GM12878 (cell line): Measurements from ENCODE around the gene SOX12. TPM values are rescaled to one million over a fixed set of nuclear protein-coding genes. Genes with fewer than 3 reads are reported as not detected.

Experiments
- CHD1 ChIP-seq: IDR thresholded peaks from 2 replicates; pipeline ENCODE4 v1.6.1; 2012; ENCODE audit warnings: low read depth, low read length, improper control_type of control experiment
- HDGF ChIP-seq: fragments of 450-650 bp; IDR thresholded peaks from 2 replicates; pipeline ENCODE4 v1.6.1; 2016; ENCODE audit warnings: antibody characterized with exemption
- IKZF1 ChIP-seq: fragments of 450-650 bp; conservative IDR thresholded peaks from 2 replicates; pipeline ENCODE4 v1.6.1; 2017; ENCODE audit warnings: antibody characterized with exemption, mild to moderate bottlenecking
- NBN ChIP-seq: fragments of 450-650 bp; IDR thresholded peaks from 2 replicates; pipeline ENCODE4 v1.6.1; 2016
- PAX8 ChIP-seq: fragments of 450-650 bp; IDR thresholded peaks from 2 replicates; pipeline ENCODE4 v1.6.1; 2017; ENCODE audit warnings: mild to moderate bottlenecking, moderate library complexity
- TAF1 ChIP-seq: IDR thresholded peaks from 2 replicates; pipeline ENCODE4 v1.6.1; 2011; ENCODE audit warnings: mild to moderate bottlenecking, low read depth, low read length, borderline replicate concordance
- TCF12 ChIP-seq: IDR thresholded peaks from 2 replicates; pipeline ENCODE4 v1.6.1; 2011; ENCODE audit warnings: low read depth, mild to moderate bottlenecking, low read length
- TCF7 ChIP-seq: IDR thresholded peaks from 2 replicates; pipeline ENCODE4 v1.6.1; 2014; ENCODE audit warnings: antibody characterized with exemption, borderline replicate concordance
- ZBED1 ChIP-seq: IDR thresholded peaks from 2 replicates; pipeline ENCODE4 v1.6.1; 2016; ENCODE audit warnings: borderline replicate concordance
- ZBTB33 ChIP-seq: fragments of 450-650 bp; IDR thresholded peaks from 2 replicates; pipeline ENCODE4 v1.6.1; 2017; ENCODE audit warnings: mild to moderate bottlenecking
- ZSCAN29 ChIP-seq: fragments of 450-650 bp; IDR thresholded peaks from 2 replicates; pipeline ENCODE4 v1.6.1; 2017; ENCODE audit warnings: mild to moderate bottlenecking, moderate library complexity
- ZZZ3 ChIP-seq: IDR thresholded peaks from 2 replicates; pipeline ENCODE4 v1.6.1; 2011; ENCODE audit warnings: low read depth; ENCODE audit not compliant: control insufficient read depth, insufficient read length
- polyA plus RNA-seq, 11 experiments: library from polyadenylated mRNA; depleted of rRNA in 4 of 11; unstranded in 6 of 11; stranded (reverse) in 5 of 11; fragments of >200 nt; fragmentation: Nextera tagmentation in 4 of 11; fragmentation: Illumina TruSeq in 1 of 11; extraction: Ambion mirVana in 4 of 11; extraction: Trizol in 1 of 11; gene quantifications; 1 replicate in 1 of 11; 2 replicates in 10 of 11; pipeline versions ENCODE4 v1.2.1 to v1.2.3, GENCODE V29; 2011 to 2016; ENCODE audit warnings: inconsistent platforms in 2 of 11, missing spikeins in 2 of 11, low read depth in 1 of 11
- total RNA-seq, 4 experiments: library from RNA; depleted of rRNA in 3 of 4; stranded (reverse); fragments of >200 nt in 3 of 4; fragmentation: Illumina TruSeq in 1 of 4; extraction: Trizol in 1 of 4; gene quantifications; 2 replicates each; pipeline versions ENCODE4 v1.2.1 to v1.2.3, GENCODE V29; 2013 to 2021
- TF ChIP-seq, protein P1 (sequence below): fragments of 450-650 bp; formaldehyde crosslinking; IDR thresholded peaks from 2 replicates; pipeline ENCODE4 v1.5.0; 2022; ENCODE audit warnings: mild to moderate bottlenecking, missing genetic modification characterization
- TF ChIP-seq, protein P2 (sequence below): fragments of 450-650 bp; IDR thresholded peaks from 2 replicates; pipeline ENCODE4 v1.6.1; 2017; ENCODE audit warnings: mild to moderate bottlenecking, low read depth, inconsistent platforms; ENCODE audit not compliant: poor library complexity, severe bottlenecking
- TF ChIP-seq, protein P3 (sequence below): fragments of 450-650 bp; IDR thresholded peaks from 2 replicates; pipeline ENCODE4 v1.6.1; 2017; ENCODE audit warnings: borderline replicate concordance
- TF ChIP-seq, protein P4 (sequence below): IDR thresholded peaks from 2 replicates; pipeline ENCODE4 v1.6.1; 2012; ENCODE audit warnings: mild to moderate bottlenecking, low read depth, low read length

Gene SOX12
- total and polyA plus RNA-seq, 10 of the 15 experiments (the other 5 are each of a cell fraction or from before 2014, with no cell fraction given): 0.50 to 17.9 (median 1.4) TPM

GRCh38 chr20:354298-354977 lies 29.1 kb downstream of the SOX12 start (continued):
- TF ChIP-seq ZBTB33: no peak
- no peak for TF ChIP-seq HDGF
- TF ChIP-seq CHD1: no peak
- no peak for TF ChIP-seq TCF12
- no peak for TF ChIP-seq TCF7
- TF ChIP-seq, protein P1, sequence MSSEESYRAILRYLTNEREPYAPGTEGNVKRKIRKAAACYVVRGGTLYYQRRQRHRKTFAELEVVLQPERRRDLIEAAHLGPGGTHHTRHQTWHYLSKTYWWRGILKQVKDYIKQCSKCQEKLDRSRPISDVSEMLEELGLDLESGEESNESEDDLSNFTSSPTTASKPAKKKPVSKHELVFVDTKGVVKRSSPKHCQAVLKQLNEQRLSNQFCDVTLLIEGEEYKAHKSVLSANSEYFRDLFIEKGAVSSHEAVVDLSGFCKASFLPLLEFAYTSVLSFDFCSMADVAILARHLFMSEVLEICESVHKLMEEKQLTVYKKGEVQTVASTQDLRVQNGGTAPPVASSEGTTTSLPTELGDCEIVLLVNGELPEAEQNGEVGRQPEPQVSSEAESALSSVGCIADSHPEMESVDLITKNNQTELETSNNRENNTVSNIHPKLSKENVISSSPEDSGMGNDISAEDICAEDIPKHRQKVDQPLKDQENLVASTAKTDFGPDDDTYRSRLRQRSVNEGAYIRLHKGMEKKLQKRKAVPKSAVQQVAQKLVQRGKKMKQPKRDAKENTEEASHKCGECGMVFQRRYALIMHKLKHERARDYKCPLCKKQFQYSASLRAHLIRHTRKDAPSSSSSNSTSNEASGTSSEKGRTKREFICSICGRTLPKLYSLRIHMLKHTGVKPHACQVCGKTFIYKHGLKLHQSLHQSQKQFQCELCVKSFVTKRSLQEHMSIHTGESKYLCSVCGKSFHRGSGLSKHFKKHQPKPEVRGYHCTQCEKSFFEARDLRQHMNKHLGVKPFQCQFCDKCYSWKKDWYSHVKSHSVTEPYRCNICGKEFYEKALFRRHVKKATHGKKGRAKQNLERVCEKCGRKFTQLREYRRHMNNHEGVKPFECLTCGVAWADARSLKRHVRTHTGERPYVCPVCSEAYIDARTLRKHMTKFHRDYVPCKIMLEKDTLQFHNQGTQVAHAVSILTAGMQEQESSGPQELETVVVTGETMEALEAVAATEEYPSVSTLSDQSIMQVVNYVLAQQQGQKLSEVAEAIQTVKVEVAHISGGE (CRISPR knock-in tag): no peak
- TF ChIP-seq NBN: 0 out of 2 replicates have a peak, but pooled peaks have one; percentile 19
- TF ChIP-seq ZSCAN29: no peak
- TF ChIP-seq TAF1: no peak
- TF ChIP-seq, protein P2, sequence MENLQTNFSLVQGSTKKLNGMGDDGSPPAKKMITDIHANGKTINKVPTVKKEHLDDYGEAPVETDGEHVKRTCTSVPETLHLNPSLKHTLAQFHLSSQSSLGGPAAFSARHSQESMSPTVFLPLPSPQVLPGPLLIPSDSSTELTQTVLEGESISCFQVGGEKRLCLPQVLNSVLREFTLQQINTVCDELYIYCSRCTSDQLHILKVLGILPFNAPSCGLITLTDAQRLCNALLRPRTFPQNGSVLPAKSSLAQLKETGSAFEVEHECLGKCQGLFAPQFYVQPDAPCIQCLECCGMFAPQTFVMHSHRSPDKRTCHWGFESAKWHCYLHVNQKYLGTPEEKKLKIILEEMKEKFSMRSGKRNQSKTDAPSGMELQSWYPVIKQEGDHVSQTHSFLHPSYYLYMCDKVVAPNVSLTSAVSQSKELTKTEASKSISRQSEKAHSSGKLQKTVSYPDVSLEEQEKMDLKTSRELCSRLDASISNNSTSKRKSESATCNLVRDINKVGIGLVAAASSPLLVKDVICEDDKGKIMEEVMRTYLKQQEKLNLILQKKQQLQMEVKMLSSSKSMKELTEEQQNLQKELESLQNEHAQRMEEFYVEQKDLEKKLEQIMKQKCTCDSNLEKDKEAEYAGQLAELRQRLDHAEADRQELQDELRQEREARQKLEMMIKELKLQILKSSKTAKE: no peak
- no peak for TF ChIP-seq PAX8
- no peak for TF ChIP-seq ZZZ3
- TF ChIP-seq, protein P3, sequence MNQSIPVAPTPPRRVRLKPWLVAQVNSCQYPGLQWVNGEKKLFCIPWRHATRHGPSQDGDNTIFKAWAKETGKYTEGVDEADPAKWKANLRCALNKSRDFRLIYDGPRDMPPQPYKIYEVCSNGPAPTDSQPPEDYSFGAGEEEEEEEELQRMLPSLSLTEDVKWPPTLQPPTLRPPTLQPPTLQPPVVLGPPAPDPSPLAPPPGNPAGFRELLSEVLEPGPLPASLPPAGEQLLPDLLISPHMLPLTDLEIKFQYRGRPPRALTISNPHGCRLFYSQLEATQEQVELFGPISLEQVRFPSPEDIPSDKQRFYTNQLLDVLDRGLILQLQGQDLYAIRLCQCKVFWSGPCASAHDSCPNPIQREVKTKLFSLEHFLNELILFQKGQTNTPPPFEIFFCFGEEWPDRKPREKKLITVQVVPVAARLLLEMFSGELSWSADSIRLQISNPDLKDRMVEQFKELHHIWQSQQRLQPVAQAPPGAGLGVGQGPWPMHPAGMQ: no peak
- TF ChIP-seq ZBED1: no peak
- TF ChIP-seq, protein P4, sequence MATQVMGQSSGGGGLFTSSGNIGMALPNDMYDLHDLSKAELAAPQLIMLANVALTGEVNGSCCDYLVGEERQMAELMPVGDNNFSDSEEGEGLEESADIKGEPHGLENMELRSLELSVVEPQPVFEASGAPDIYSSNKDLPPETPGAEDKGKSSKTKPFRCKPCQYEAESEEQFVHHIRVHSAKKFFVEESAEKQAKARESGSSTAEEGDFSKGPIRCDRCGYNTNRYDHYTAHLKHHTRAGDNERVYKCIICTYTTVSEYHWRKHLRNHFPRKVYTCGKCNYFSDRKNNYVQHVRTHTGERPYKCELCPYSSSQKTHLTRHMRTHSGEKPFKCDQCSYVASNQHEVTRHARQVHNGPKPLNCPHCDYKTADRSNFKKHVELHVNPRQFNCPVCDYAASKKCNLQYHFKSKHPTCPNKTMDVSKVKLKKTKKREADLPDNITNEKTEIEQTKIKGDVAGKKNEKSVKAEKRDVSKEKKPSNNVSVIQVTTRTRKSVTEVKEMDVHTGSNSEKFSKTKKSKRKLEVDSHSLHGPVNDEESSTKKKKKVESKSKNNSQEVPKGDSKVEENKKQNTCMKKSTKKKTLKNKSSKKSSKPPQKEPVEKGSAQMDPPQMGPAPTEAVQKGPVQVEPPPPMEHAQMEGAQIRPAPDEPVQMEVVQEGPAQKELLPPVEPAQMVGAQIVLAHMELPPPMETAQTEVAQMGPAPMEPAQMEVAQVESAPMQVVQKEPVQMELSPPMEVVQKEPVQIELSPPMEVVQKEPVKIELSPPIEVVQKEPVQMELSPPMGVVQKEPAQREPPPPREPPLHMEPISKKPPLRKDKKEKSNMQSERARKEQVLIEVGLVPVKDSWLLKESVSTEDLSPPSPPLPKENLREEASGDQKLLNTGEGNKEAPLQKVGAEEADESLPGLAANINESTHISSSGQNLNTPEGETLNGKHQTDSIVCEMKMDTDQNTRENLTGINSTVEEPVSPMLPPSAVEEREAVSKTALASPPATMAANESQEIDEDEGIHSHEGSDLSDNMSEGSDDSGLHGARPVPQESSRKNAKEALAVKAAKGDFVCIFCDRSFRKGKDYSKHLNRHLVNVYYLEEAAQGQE: no peak
- 0 out of 2 replicates have a peak, but pooled peaks have one; percentile 8 for TF ChIP-seq IKZF1
